ENCODE results near the gene EMILIN1. TPM values are rescaled to one million over a fixed set of nuclear protein-coding genes. Genes with fewer than 3 reads are reported as not detected.

Gene EMILIN1
- total and polyA plus RNA-seq, 2 donors (not counting 3 experiments of a cell fraction or from before 2014, with no cell fraction given) = 11.7 to 16.6 TPM

GRCh38 chr2:27082773-27083409, 4.5 kb downstream of the EMILIN1 start:
- ChIA-PET CTCF (interaction anchor here (1.2 to 6.0 kb wide), 5 partner anchors 9 to 121 kb away, joined by 3 to 55 read pairs (median 27); partner anchors contain the start of genes AGBL5 and OST4), POLR2A (interaction anchor here (0.6 kb wide), 1 partner anchor 22 kb away, joined by 3 read pairs; no protein-coding TSS in a partner anchor)
- Histone ChIP-seq H3K4me1 (ENCODE audit: control insufficient read depth, extremely low read depth, insufficient read depth, low read length) (peaks cover 12% of the 10 kb centered on the region), H3K9me3 (replicated peaks; ENCODE audit: control insufficient read depth, insufficient read depth, low read length) (no peaks in the 10 kb centered on the region), H3K9ac (replicated peaks; ENCODE audit: extremely low read depth, insufficient read depth, low read length) (no peak overlapping the region), H3K4me3 (replicated peaks in 1 of 3; ENCODE audit: insufficient read depth in 1 of 3, low read depth in 1 of 3, low read length in 3 of 3) (no peak overlapping the region), H3K27me3 (ENCODE audit: control insufficient read depth in 2 of 2, insufficient read depth in 2 of 2, low read length in 2 of 2) (no peaks in the 10 kb centered on the region), H3K79me2 (ENCODE audit: control insufficient read depth, insufficient read depth, low read length) (no peaks in the 10 kb centered on the region), H3K9me1 (replicated peaks; ENCODE audit: control insufficient read depth, extremely low read depth, insufficient read depth, low read length) (no peaks in the 10 kb centered on the region), H2AFZ (ENCODE audit: low read depth, low read length) (no peak overlapping the region), H3K36me3 (ENCODE audit: control insufficient read depth in 2 of 2, extremely low read depth in 1 of 2, insufficient read depth in 2 of 2, low read length in 2 of 2) (no peaks in the 10 kb centered on the region), H3K4me2 (ENCODE audit: insufficient read depth, low read length) (no peak overlapping the region), H4K20me1 (replicated peaks; ENCODE audit: control insufficient read depth, extremely low read depth, insufficient read depth, low read length) (no peaks in the 10 kb centered on the region), H3K27ac (ENCODE audit: insufficient read depth, low read depth, low read length) (no peak overlapping the region)
- FAIRE-seq (no peak), DNase-seq (ENCODE audit: low read depth, low spot score) (no peak)
- dilution Hi-C loops (cut with MboI; ENCODE audit: extremely low pct_ligation_motif_present, low sequenced_read_pairs) = no loop called here
- TF ChIP-seq JUN (IDR thresholded peaks at IDR 0.05; ENCODE audit: borderline replicate concordance, insufficient read depth, insufficient read length, low read depth) (no peak), MYC (IDR thresholded peaks at IDR 0.05; ENCODE audit: low read depth, low read length) (no peak), MAX (IDR thresholded peaks at IDR 0.05; ENCODE audit: insufficient read depth, insufficient read length) (no peak), FOS (IDR thresholded peaks at IDR 0.05; ENCODE audit: borderline replicate concordance, insufficient read depth, low read length) (no peak), CTCF (IDR thresholded peaks at IDR 0.05; ENCODE audit: extremely low read depth in 1 of 2, insufficient read depth in 1 of 2, low read depth in 1 of 2, low read length in 2 of 2) (no peak), EZH2 (IDR thresholded peaks at IDR 0.05; ENCODE audit: borderline replicate concordance, low read depth, low read length, severe bottlenecking) (no peak), POLR2AphosphoS5 (IDR thresholded peaks at IDR 0.05; ENCODE audit: insufficient read depth, low read depth, low read length) (no peak), GATA2 (IDR thresholded peaks at IDR 0.05; ENCODE audit: insufficient read depth, insufficient read length, low read depth, low read length) (no peak)
- no TSS peak for BruUV-seq (replicated peaks)
- intact Hi-C loops (cut with micrococcal nuclease) = no loop called here

All from endothelial cell of umbilical vein (primary cell).